OCI-LY1 (cell line): ENCODE data around the gene KRT16.

Experiments used
- H2AFZ ChIP-seq: fragments of 200-600 bp; sonication (generic), shearing (Covaris generic); 2 replicates; pipeline ENCODE4 v1.6.0; 2014; ENCODE audit warnings: antibody characterized with exemption, mild to moderate bottlenecking, low read length
- H3F3A ChIP-seq: fragments of 200-600 bp; sonication (generic), shearing (Covaris generic); 2 replicates; pipeline ENCODE4 v1.6.0; 2014; ENCODE audit warnings: mild to moderate bottlenecking, antibody characterized with exemption, low read length, moderate library complexity; ENCODE audit not compliant: insufficient read depth
- H3K27ac ChIP-seq: fragments of 200-600 bp; sonication (generic); 2 replicates; pipeline ENCODE4 v1.5.1; 2014; ENCODE audit warnings: low read length, mixed run types, mild to moderate bottlenecking, low read depth; ENCODE audit not compliant: poor library complexity, severe bottlenecking
- H3K27me3 ChIP-seq: fragments of 200-600 bp; sonication (generic); 2 replicates; pipeline ENCODE4 v1.6.0; 2014; ENCODE audit warnings: antibody characterized with exemption, mild to moderate bottlenecking, low read length, moderate library complexity; ENCODE audit not compliant: insufficient read depth
- H3K36me3 ChIP-seq: fragments of 200-600 bp; sonication (generic); 2 replicates; pipeline ENCODE4 v1.6.1; 2014; ENCODE audit warnings: mild to moderate bottlenecking, antibody characterized with exemption, low read length, moderate library complexity, mixed read lengths; ENCODE audit not compliant: insufficient read depth
- H3K4me1 ChIP-seq: fragments of 200-600 bp; sonication (generic); 2 replicates; pipeline ENCODE4 v1.5.1; 2014; ENCODE audit warnings: mild to moderate bottlenecking, low read length, moderate library complexity; ENCODE audit not compliant: insufficient read depth, severe bottlenecking
- H3K4me2 ChIP-seq: fragments of 200-600 bp; sonication (generic), shearing (Covaris generic); 2 replicates; pipeline ENCODE4 v1.6.1; 2014; ENCODE audit warnings: low read length
- H3K4me3 ChIP-seq: fragments of 200-600 bp; sonication (generic); 2 replicates; pipeline ENCODE4 v1.5.1; 2014; ENCODE audit warnings: low read length, low read depth, mild to moderate bottlenecking, mixed read lengths; ENCODE audit not compliant: poor library complexity, severe bottlenecking
- H3K79me2 ChIP-seq: fragments of 200-600 bp; shearing (Covaris generic); 2 replicates; pipeline ENCODE4 v1.6.1; 2016; ENCODE audit warnings: mixed run types, low read length, mixed read lengths; ENCODE audit not compliant: insufficient read depth
- H3K9ac ChIP-seq: fragments of 200-600 bp; sonication (generic), shearing (Covaris generic); 2 replicates; pipeline ENCODE4 v1.6.1; 2014; ENCODE audit warnings: mild to moderate bottlenecking, low read length, mixed read lengths
- H3K9me2 ChIP-seq: fragments of 200-600 bp; sonication (generic), shearing (Covaris generic); 2 replicates; pipeline ENCODE4 v1.6.1; 2014; ENCODE audit warnings: low read depth, mild to moderate bottlenecking, low read length, mixed read lengths
- H3K9me3 ChIP-seq: fragments of 200-600 bp; shearing (Covaris generic); 2 replicates; pipeline ENCODE4 v1.6.1; 2014; ENCODE audit warnings: low read length, mixed read lengths
- H4K20me1 ChIP-seq: fragments of 200-600 bp; sonication (generic), shearing (Covaris generic); 2 replicates; pipeline ENCODE4 v1.6.0; 2016; ENCODE audit warnings: mild to moderate bottlenecking, low read length; ENCODE audit not compliant: insufficient read depth
- EZH2 ChIP-seq: fragments of 200-600 bp; sonication (generic), shearing (Covaris generic); IDR thresholded peaks from 2 replicates; pipeline ENCODE4 v1.8.0; 2017; ENCODE audit warnings: borderline replicate concordance, mixed run types, mild to moderate bottlenecking, antibody characterized with exemption, low read length, moderate library complexity, mixed read lengths
- TF ChIP-seq, protein P1 (sequence below): fragments of 200-600 bp; sonication (generic), shearing (Covaris generic); IDR thresholded peaks from 2 replicates; pipeline ENCODE4 v1.5.1; 2017; ENCODE audit warnings: mild to moderate bottlenecking, antibody characterized with exemption, low read length, moderate library complexity, mixed read lengths

KRT16 gene

DNA sequence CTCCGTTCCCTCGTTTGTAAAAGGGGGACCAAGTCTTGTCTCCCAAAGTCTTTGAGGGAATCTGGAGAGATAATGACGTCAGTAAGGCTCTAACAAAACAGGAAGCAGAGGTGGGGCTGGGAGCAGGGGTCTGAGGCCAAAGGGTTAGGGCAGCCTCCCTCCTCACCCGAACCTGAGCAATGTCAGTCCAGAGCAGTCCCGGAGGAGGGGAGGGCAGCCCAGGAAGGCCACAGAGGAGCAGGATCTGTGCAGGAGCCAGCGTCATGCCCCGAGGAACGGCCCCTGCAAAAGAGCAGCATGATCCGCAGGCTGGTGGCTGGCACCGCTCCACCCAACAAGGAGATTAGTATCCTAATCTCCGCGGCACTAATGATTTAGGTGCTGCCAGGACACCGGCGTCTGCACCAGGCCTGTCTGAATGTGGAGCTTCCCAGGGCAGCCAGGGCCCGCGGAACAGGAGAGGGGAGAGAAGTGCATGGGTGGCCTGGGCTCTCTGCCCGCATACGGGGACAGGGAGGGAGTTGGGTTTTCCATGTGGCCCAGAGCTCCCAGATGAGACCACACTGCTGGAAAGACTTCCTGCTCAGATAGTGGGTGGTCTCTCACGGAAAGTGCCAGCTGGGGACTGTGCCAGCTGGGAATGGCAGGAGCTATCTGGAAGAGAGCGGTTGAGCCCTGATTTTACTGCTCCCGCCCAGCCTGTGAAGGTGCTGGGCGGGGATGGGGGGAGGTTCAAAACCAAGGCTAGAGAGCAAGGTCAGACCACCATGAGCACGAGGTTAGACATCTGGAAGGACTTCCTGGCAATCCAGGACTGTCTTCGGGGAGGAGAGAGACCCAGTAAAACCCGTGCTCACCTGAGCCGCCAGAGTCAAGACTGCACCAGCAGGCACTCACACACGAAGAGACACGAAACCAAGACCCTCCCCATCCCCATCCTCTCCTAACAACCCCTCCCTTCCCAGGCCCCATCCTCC lies 22.8 kb upstream of the KRT16 start:
- no peaks in the 10 kb centered on the region for H3K79me2 ChIP-seq
- H3K4me1 ChIP-seq, result no peaks in the 10 kb centered on the region
- H3K4me3 ChIP-seq, result no peak overlapping the region
- no peaks in the 10 kb centered on the region for H4K20me1 ChIP-seq
- H3F3A ChIP-seq, result no peaks in the 10 kb centered on the region
- H3K9me2 ChIP-seq, result no peaks in the 10 kb centered on the region
- no peak overlapping the region for H3K27ac ChIP-seq
- no peak overlapping the region for H3K4me2 ChIP-seq
- H3K9me3 ChIP-seq, result no peaks in the 10 kb centered on the region
- TF ChIP-seq, protein P1, sequence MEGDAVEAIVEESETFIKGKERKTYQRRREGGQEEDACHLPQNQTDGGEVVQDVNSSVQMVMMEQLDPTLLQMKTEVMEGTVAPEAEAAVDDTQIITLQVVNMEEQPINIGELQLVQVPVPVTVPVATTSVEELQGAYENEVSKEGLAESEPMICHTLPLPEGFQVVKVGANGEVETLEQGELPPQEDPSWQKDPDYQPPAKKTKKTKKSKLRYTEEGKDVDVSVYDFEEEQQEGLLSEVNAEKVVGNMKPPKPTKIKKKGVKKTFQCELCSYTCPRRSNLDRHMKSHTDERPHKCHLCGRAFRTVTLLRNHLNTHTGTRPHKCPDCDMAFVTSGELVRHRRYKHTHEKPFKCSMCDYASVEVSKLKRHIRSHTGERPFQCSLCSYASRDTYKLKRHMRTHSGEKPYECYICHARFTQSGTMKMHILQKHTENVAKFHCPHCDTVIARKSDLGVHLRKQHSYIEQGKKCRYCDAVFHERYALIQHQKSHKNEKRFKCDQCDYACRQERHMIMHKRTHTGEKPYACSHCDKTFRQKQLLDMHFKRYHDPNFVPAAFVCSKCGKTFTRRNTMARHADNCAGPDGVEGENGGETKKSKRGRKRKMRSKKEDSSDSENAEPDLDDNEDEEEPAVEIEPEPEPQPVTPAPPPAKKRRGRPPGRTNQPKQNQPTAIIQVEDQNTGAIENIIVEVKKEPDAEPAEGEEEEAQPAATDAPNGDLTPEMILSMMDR, result no peak
- no peak for TF ChIP-seq EZH2
- no peak overlapping the region for H3K9ac ChIP-seq
- no peaks in the 10 kb centered on the region for H3K36me3 ChIP-seq
- no peak overlapping the region for H2AFZ ChIP-seq
- H3K27me3 ChIP-seq, result no peaks in the 10 kb centered on the region

DNA sequence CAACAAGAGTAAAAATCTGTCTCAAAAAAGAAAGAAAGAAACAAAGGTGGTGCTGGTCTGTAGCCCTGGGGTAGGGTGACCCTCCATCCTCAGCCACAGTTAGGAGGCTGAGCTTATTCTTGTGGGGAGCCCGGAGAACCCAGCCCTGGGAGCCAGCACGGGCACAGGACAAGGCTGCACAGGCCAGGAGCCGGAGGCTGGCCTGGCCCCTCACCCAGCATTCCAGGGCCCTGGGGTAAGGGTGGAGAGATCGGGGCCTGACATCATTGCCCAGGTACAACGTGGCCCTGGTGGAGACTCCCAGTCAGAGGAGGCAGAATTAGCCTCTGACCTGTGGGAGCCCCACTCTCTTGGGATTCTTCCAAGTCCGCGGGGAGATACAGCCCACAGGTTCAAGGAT lies 22.1 kb upstream of the KRT16 start:
- no peak for TF ChIP-seq EZH2
- TF ChIP-seq, protein P1, result no peak
- no peaks in the 10 kb centered on the region for H3K9me2 ChIP-seq
- H3K79me2 ChIP-seq, result no peaks in the 10 kb centered on the region
- H2AFZ ChIP-seq, result no peak overlapping the region
- no peaks in the 10 kb centered on the region for H3K9me3 ChIP-seq
- no peak overlapping the region for H3K9ac ChIP-seq
- H3K4me1 ChIP-seq, result no peaks in the 10 kb centered on the region
- H3K4me2 ChIP-seq, result no peak overlapping the region
- no peak overlapping the region for H3K27ac ChIP-seq
- no peak overlapping the region for H3K4me3 ChIP-seq
- H4K20me1 ChIP-seq, result no peaks in the 10 kb centered on the region
- no peaks in the 10 kb centered on the region for H3K27me3 ChIP-seq
- H3K36me3 ChIP-seq, result no peaks in the 10 kb centered on the region
- H3F3A ChIP-seq, result no peaks in the 10 kb centered on the region

DNA sequence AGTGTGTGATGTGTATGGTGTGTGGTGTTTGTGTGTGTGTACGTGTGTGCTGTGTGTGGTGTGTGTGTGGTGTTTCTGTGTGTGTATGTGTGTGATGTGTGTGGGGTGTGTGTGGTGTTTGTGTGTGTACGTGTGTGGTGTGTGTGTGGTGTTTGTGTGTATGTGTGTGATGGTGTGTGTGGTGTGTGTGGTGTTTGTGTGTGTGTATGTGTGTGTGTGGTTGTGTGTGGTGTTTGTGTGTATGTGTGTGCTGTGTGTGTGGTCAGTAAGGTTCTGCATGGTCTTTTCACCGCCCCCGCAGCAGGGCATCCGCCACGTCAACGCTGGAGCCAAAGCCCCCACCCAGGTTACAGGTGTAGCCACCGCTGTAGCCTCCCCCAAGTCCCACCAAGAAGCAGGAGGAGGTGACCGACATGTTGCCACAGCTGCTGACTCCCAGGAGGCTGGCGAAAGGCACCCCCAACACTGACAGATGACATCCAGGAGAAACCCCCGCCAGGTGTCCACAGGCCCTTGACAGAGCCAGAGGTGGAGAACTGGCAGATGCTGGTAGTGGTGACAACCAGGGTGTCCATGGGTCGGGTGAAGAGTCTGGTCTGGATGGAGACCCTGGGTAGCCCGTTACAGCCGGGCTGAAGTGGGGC lies 21.1 kb upstream of the KRT16 start:
- H3K27ac ChIP-seq, result no peak overlapping the region
- H3K9me3 ChIP-seq, result no peaks in the 10 kb centered on the region
- no peaks in the 10 kb centered on the region for H3F3A ChIP-seq
- H3K4me3 ChIP-seq, result no peak overlapping the region
- H4K20me1 ChIP-seq, result no peaks in the 10 kb centered on the region
- H3K9me2 ChIP-seq, result no peaks in the 10 kb centered on the region
- no peak overlapping the region for H3K9ac ChIP-seq
- H3K27me3 ChIP-seq, result no peaks in the 10 kb centered on the region
- H3K36me3 ChIP-seq, result no peaks in the 10 kb centered on the region
- no peaks in the 10 kb centered on the region for H3K79me2 ChIP-seq
- TF ChIP-seq, protein P1, result no peak
- no peak for TF ChIP-seq EZH2
- no peak overlapping the region for H2AFZ ChIP-seq
- H3K4me1 ChIP-seq, result no peaks in the 10 kb centered on the region
- H3K4me2 ChIP-seq, result no peak overlapping the region
